Measurements from ENCODE around the gene LUC7L.
"Not testable (repeated sequence)": the region's sequence is repeated elsewhere in the genome, so short reads cannot be mapped to it uniquely, and the experiment has no call there.

The LUC7L gene

DNA sequence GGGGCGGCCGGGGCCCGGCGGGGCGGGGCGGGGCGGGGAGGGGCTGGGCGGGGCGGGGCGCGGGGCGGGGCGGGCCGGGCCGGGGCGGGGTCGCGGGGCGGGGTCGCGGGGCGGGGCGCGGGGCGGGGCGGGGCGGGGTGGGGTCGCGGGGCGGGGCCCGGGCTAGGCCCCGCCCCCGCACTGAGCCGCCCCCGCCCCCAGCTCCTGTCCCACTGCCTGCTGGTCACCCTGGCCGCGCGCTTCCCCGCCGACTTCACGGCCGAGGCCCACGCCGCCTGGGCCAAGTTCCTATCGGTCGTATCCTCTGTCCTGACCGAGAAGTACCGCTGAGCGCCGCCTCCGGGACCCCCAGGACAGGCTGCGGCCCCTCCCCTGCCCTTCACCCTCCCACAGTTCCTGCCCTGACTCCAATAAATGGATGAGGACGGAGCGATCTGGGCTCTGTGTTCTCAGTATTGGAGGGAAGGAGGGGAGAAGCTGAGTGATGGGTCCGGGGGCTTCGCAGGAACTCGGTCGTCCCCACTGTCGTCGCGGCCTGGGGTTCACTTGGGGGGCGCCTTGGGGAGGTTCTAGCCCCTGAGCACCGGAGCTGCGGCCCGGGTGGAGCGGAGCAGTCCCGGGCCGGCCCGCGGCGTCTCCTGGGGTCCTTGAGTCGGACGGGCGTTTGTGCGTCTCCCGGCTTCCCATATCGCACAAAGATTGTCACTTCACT lies 64.3 kb downstream of the LUC7L start:
- H3K4me3 ChIP-seq (ENCODE audit: low read depth, low read length), result no peak overlapping the region

DNA sequence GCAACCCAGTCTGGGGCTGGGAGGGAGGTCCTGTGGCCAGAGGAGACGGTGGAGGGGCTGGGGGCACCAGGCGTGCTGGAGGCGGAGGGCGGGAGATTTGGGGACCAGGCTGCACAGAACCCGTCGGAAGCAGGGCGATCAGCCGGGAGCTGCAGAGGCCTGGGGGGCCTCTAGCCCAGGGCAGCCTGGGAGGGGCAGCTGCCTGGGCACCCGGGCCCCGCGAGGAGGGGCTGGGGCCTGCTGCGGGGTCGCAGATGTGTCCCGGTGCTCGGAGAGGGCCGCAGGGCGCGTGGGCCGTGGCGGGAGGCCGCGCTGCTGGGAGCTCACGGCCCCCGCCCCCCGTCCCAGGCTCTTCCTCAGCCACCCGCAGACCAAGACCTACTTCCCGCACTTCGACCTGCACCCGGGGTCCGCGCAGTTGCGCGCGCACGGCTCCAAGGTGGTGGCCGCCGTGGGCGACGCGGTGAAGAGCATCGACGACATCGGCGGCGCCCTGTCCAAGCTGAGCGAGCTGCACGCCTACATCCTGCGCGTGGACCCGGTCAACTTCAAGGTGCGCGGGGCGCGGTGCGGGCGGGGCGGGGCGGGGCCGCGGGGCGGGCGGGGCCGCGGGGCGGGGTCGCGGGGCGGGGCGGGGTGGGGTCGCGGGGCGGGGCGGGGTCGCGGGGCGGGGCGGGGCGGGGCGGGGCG lies 65.0 kb downstream of the LUC7L start:
- H3K4me3 ChIP-seq (ENCODE audit: low read depth, low read length), result not testable (repeated sequence)

More for the DNA sequence above, 64.3 kb downstream of the LUC7L start:
- TF ChIP-seq CTCF (IDR thresholded peaks at IDR 0.05; ENCODE audit: borderline replicate concordance, insufficient read depth, low read depth, low read length), result no peak

GRCh38 chr16:163696-164095 lies 65.6 kb downstream of the LUC7L start:
- H3K4me3 ChIP-seq (ENCODE audit: low read depth, low read length), result not testable (repeated sequence)

- H3K4me3 ChIP-seq (ENCODE audit: low read depth, low read length), result not testable (repeated sequence)
These were observed 66.1 kb downstream of the LUC7L start for GRCh38 chr16:163139-163538.

DNA sequence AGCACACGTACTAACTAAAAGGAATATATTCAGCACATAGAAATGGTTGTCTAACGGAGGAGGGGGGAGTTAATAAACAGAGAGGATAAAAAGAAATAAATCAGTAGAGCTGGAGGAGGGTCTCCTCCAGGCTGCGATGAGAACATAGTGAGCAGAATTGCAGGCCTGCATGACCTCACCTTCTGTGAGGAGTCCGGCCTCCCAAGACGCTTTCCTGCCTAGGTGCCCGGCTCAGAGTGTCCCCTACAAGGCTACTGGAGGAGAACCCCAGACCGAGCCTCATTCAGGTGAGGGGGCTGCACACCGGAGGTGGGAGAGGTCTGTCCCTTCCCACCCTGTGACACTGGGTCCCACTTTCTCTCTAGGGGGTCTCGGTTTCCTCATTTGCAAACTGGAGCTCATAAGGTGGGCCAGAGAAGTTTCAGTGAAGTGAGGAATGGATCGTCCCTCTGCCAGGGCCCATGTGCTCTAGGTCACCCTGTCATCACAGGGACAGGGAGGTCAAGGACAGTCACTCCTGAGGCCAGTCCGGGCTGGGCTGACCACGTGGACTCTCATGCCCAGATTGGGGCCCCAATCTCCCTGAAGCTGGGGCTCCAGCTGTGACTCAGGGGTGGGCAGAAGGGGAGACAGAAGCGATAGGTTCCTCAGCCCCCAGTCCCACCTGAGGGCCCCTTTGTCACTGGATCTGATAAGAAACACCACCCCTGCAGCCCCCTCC lies 66.8 kb downstream of the LUC7L start:
- H3K4me3 ChIP-seq (ENCODE audit: low read depth, low read length), result no peak overlapping the region
- no peak for TF ChIP-seq CTCF (IDR thresholded peaks at IDR 0.05; ENCODE audit: borderline replicate concordance, insufficient read depth, low read depth, low read length)

GRCh38 chr16:160691-161190 lies 68.5 kb downstream of the LUC7L start:
- TF ChIP-seq CTCF (IDR thresholded peaks at IDR 0.05; ENCODE audit: borderline replicate concordance, insufficient read depth, low read depth, low read length), result no peak
- H3K4me3 ChIP-seq (ENCODE audit: low read depth, low read length), result no peak overlapping the region

DNA sequence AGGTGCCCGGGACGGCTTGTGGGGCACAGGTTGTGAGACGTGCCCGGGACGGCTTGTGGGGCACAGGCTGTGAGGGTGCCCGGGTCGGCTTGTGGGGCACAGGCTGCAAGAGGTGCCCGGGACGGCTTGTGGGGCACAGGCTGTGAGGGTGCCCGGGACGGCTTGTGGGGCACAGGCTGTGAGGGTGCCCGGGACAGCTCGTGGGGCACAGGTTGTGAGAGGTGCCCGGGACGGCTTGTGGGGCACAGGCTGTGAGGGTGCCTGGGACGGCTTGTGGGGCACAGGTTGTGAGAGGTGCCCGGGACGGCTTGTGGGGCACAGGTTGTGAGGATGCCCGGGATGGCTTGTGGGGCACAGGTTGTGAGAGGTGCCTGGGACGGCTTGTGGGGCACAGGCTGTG lies 69.0 kb downstream of the LUC7L start:
- not testable (repeated sequence) for H3K4me3 ChIP-seq (ENCODE audit: low read depth, low read length)

DNA sequence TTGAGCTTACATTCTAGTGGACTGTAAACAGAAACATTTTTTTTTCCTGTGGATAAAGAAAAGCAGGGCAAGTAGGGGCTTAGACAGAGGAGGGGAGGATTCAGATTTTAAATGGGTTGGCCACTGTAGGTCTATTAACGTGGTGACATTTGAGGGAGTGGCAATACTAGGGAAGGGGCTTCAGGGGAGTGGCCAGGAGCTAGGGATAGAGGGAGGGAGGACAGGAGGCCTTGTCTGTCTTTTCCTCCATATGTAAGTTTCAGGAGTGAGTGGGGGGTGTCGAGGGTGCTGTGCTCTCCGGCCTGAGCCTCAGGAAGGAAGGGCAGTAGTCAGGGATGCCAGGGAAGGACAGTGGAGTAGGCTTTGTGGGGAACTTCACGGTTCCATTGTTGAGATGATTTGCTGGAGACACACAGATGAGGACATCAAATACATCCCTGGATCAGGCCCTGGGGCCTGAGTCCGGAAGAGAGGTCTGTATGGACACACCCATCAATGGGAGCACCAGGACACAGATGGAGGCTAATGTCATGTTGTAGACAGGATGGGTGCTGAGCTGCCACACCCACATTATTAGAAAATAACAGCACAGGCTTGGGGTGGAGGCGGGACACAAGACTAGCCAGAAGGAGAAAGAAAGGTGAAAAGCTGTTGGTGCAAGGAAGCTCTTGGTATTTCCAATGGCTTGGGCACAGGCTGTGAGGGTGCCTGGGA lies 70.0 kb downstream of the LUC7L start:
- no peak overlapping the region for H3K4me3 ChIP-seq (ENCODE audit: low read depth, low read length)

More for the DNA sequence above, 70.0 kb downstream of the LUC7L start:
- TF ChIP-seq CTCF (IDR thresholded peaks at IDR 0.05; ENCODE audit: borderline replicate concordance, insufficient read depth, low read depth, low read length), result no peak

All from GM12875 (cell line).